Measurements from ENCODE around the gene SET.
"Not testable (repeated sequence)": the region's sequence is repeated elsewhere in the genome, so short reads cannot be mapped to it uniquely, and the experiment has no call there.

Gene SET

DNA sequence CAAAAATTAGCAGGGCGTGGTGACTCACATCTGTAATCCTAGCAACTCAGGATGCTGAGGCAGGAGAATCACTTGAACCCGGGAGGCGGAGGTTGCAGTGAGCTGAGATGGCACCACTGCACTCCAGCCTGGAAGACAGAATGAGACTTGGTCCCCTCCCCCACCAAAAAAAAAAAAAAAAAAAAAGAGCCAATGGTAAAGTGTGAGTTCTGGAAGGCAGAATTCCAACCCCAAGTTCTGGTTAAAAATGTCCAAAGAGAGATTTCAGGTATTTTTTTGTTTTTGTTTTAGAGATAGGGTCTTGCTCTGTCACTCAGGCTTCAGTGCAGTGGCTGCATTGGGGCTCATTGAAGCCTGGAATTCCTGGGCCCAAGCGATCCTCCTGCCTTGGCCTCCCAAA is 1.6 kb upstream of the SET start:
- no peak for DNase-seq (ENCODE audit: low read depth in 2 of 2)

GRCh38 chr9:128689293-128689774 is 312 bp downstream of the SET start:
- DNase-seq (ENCODE audit: low read depth in 2 of 2), result peak in 1 of 2 donors; percentile 53

GRCh38 chr9:128689820-128690683 is 1.0 kb downstream of the SET start:
- DNase-seq (ENCODE audit: low read depth in 2 of 2), result peak; percentile 43 to 48

GRCh38 chr9:128690684-128691034 is 1.6 kb downstream of the SET start:
- no peak for DNase-seq (ENCODE audit: low read depth in 2 of 2)

GRCh38 chr9:128693738-128694137 is 4.7 kb downstream of the SET start:
- DNase-seq (ENCODE audit: low read depth in 2 of 2), result not testable (repeated sequence)

- no peak for DNase-seq (ENCODE audit: low read depth in 2 of 2)
Measured at GRCh38 chr9:128694344-128694743, 5.3 kb downstream of the SET start.

DNA sequence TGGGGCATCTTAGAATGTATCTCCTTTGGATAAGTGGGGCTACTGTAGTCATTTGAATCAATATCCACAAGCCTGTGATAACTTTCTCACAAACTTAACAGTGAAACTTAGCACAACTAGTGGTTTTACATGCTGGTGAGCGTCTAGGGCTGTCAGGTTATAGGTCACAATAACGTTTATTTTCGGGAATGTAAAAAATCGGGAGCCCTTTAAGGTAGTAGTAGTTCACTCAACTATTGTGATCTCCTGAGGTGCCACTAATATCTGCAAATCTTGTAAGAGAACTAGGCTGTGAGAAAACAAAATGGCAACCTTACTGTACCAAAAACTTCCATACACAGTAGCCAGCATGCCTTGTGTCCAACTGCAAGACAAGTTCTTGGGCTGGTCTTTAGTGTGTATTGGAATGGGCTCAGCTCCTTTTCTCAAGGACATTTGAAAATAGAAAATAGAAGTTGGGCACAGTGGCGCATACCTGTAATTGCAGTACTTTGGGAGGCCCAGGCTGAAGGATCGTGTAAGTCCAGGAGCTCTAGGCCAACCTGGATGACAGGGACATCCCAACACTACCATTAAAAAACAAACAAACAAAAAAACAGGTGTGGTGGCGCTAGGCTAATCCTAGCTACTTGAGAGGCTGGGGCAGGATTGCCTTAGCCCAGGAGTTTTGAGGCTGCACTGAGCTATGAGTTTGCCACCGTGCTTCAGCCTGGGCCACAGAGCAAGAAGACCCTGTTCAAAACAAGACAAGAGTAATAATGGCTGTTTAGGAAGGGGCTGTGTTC is 8.1 kb downstream of the SET start:
- no peak for DNase-seq (ENCODE audit: low read depth in 2 of 2)

DNA sequence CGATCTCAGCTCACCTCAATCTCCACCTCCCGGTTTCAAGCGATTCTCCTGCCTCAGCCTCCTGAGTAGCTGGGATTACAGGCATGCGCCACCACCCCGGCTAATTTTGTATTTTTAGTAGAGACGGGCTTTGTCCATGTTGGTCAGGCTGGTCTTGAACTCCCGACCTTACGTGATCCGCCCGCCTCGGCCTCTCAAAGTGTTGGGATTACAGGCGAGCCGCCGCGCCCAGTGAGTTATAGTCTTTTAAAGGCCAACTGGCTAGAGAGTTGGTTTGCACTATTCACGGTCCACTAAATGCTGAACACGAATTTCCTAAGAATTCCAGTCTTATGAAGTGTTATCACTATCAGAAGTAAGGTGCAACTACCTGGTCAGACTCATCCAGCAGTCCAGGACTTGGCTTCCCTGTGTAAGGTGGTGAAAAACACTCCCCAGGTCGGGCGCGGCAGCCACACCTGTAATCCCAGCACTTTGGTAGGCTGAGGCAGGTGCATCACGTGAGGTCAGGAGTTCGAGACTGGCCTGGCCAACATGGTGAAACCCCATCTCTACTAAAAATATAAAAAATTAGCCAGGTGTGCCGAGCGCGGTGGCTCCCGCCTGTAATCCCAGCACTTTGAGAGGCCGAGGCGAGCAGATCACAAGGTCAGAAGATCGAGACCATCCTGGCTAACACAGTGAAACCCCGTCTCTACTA is 10.2 kb downstream of the SET start:
- not testable (repeated sequence) for DNase-seq (ENCODE audit: low read depth in 2 of 2)

DNA sequence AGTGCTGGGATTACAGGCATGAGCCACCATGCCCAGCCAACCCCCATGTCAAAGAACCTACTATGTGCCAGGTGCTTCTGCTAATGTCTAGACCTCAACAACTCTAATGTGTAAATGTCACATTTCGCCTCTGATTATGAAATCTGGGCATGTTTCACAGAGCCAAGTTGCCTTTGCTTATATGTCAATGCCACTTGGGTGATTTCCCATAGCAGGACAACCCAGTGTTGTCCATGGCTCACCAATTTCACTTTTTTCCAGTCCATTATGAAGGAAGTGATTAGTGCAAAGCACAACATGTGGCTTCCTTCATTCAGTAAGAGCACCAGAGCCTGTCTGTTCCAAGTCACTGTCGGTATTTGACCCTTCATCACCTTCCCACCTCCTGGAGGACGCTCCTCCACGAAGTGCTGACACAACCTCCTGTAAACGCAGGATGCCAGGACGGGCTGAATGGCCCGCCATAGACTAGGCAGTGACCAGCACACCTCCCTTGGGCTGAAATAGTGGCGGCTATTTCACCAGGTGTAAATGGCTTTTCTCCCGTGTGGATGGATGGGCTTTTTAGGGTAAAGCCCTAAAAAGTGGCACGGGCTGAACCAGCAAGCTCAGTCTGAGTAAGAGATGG is 12.3 kb downstream of the SET start:
- DNase-seq (ENCODE audit: low read depth in 2 of 2), result no peak

DNA sequence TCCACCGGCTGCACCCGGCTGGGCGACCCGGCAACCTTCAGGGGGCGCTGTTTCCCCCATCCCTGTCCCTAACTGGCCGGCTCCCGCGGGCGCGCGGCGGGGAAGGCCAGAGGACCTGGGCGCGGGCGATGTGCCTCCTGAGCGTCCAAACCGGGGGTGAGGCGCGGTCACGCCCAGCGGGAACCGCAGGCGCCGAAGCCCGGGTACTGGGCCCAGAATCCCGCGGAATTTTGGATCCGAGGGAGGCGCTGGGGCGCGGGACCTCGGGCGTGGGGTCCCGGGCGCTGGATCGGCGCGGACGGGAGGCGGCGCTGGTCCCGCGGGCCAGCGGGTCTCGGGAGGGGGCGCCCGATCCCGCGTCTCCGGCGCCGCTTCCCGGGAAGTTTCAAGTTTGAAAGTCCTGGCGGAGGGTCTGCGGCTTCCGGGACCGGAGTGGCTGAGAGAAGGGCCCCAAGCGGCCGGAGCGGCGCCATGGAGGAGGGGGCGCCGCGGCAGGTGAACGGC is 13.5 kb downstream of the SET start, which contains the start of gene PKN3:
TSS of gene PKN3 (plus strand) at position 59 of the 504 bp plus-strand sequence. CDS start at position 472, 413 bp downstream.
- DNase-seq (ENCODE audit: low read depth in 2 of 2), result peak; percentile 81 to 89

- DNase-seq (ENCODE audit: low read depth in 2 of 2), result peak; percentile 12 to 39
Measured at GRCh38 chr9:128702949-128703615, 14.1 kb downstream of the SET start.

DNA sequence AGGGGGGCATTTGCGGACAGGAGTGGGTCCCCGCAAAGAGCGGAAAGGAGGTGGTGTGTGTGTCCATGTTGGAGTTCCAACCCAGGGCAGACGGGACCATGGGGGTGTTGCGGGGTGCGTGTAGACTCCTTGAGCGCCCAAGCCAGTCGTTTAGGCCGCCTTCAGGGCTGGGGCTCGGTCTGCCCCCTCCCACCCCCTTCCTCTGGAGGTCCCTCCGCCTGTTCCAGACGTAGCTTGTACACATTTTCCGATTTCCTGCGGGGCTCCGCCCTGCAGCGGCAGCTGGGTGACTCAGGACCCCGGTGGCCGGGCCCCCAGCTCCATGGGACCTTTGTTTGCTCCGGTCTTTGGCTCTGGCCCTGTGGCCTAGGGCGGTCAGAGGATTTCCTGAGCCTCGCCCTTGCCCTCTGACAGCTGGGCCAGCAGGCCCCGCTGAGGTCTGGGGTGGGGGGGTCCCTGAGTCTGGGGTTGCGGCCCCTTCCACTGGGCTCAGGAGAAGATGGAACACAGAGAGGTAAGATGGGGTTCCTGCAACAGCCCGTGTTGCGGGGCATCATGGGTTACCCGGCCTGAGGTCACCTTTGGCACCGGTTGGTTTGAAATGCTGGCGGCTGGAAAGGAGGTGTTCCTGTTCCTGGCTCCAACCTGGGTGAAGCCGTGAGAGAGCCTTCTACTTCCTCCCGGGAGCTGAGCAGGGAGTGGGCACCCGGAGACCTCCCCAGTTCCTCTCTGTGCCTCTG is 14.8 kb downstream of the SET start:
- no peak for DNase-seq (ENCODE audit: low read depth in 2 of 2)

GRCh38 chr9:128704356-128704670 is 15.3 kb downstream of the SET start:
- no peak for DNase-seq (ENCODE audit: low read depth in 2 of 2)

- no peak for DNase-seq (ENCODE audit: low read depth in 2 of 2)
Measured at GRCh38 chr9:128705051-128705965, 16.3 kb downstream of the SET start.

GRCh38 chr9:128706045-128706444 is 17.0 kb downstream of the SET start:
- no peak for DNase-seq (ENCODE audit: low read depth in 2 of 2)

DNA sequence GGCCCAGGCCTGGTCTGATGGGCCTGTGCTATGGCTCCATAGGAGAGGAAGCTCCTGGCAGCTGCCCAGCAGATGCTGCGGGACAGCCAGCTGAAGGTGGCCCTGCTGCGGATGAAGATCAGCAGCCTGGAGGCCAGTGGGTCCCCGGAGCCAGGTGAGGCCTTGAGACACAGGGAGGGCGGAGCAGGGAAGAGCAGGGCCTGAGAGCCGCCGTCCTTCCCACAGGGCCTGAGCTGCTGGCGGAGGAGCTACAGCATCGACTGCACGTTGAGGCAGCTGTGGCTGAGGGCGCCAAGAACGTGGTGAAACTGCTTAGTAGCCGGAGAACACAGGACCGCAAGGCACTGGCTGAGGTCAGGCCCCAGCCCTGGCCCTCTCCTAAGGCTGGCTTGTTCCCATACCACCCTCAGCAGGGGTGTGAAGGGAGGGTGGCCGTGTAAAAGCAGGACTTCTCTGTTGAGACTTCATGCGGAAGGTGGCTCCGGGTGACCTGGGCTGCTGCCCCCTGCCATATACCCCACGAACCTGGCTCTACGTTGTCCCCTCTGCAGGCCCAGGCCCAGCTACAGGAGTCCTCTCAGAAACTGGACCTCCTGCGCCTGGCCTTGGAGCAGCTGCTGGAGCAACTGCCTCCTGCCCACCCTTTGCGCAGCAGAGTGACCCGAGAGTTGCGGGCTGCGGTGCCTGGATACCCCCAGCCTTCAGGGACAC is 17.8 kb downstream of the SET start:
- no peak for DNase-seq (ENCODE audit: low read depth in 2 of 2)

DNA sequence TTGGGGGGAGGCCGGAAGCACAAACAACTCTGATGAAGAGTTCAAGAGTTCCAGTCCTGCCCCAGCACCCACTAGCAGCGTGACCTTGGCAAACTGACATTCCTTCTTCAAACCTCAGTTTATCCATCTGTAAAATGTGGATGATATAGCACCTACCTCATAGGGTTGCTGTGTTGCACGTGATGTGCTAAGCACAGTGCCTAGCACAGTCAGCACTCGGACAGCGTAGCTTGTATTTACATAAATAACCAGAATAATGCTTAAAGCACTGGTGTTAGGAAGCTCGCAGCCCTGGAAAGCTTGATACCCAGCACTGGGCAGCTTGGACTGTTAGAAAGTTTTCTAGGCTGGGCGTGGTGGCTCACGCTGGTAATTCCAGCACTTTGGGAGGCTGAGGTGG is 18.4 kb downstream of the SET start:
- DNase-seq (ENCODE audit: low read depth in 2 of 2), result no peak
